Activated B cell treated with CpG ODN at 0.5 μM for 24 hours (primary cell): ENCODE data around the gene AOC3. TPM values are rescaled to one million over a fixed set of nuclear protein-coding genes. Genes with fewer than 3 reads are reported as not detected.
"Not testable (repeated sequence)": the region's sequence is repeated elsewhere in the genome, so short reads cannot be mapped to it uniquely, and the experiment has no call there.

Source experiments
- ATAC-seq: fragments of 200-7000 bp; cut with Tn5 transposase; one replicate; pipeline ENCODE4 v1.10.0; 2021; ENCODE audit warnings: low read depth, mild to moderate bottlenecking, moderate library complexity
- CTCF ChIA-PET: fragments of 350-600 bp; sonication (Branson Sonifier 250); formaldehyde crosslinking; loops from one replicate; lab custom pipeline; 2021; ENCODE audit warnings: antibody characterized with exemption; lab: Charles Lee
- POLR2A ChIA-PET: fragments of 350-600 bp; sonication (Branson Sonifier 250); formaldehyde crosslinking; loops from one replicate; lab custom pipeline; 2021; ENCODE audit warnings: antibody characterized with exemption; lab: Charles Lee
- DNase-seq: peaks from one replicate; pipeline ENCODE4 v3.0.0; 2022
- H3K27ac Mint-ChIP-seq: one replicate; pipeline ENCODE4 v1.8.0; 2020; ENCODE audit warnings: mixed read lengths
- H3K27me3 Mint-ChIP-seq: one replicate; pipeline ENCODE4 v1.8.0; 2021; ENCODE audit warnings: mixed read lengths
- H3K36me3 Mint-ChIP-seq: one replicate; pipeline ENCODE4 v1.8.0; 2021; ENCODE audit warnings: low read depth, mixed read lengths
- H3K4me1 Mint-ChIP-seq: one replicate; pipeline ENCODE4 v1.8.0; 2021; ENCODE audit warnings: mixed read lengths
- H3K4me3 Mint-ChIP-seq: one replicate; pipeline ENCODE4 v1.8.0; 2020; ENCODE audit warnings: mild to moderate bottlenecking, mixed read lengths
- H3K9me3 Mint-ChIP-seq: one replicate; pipeline ENCODE4 v1.8.0; 2020; ENCODE audit warnings: mixed read lengths
- CTCF ChIP-seq: fragments of 200-600 bp; IDR thresholded peaks from one replicate; pipeline ENCODE4 v1.8.0; 2022; ENCODE audit warnings: antibody characterized with exemption, mild to moderate bottlenecking
- intact Hi-C: fragments of 100-400 bp; cut with micrococcal nuclease; formaldehyde crosslinking; loops from one replicate; pipeline ENCODE4 v1.15.1; 2024
- total RNA-seq: library from RNA; stranded (reverse); gene quantifications from 2 replicates; pipeline ENCODE4 v1.2.3, GENCODE V29; 2022

The AOC3 gene
- total RNA-seq, 1 donor from 2014 or later: 1.4 TPM

DNA sequence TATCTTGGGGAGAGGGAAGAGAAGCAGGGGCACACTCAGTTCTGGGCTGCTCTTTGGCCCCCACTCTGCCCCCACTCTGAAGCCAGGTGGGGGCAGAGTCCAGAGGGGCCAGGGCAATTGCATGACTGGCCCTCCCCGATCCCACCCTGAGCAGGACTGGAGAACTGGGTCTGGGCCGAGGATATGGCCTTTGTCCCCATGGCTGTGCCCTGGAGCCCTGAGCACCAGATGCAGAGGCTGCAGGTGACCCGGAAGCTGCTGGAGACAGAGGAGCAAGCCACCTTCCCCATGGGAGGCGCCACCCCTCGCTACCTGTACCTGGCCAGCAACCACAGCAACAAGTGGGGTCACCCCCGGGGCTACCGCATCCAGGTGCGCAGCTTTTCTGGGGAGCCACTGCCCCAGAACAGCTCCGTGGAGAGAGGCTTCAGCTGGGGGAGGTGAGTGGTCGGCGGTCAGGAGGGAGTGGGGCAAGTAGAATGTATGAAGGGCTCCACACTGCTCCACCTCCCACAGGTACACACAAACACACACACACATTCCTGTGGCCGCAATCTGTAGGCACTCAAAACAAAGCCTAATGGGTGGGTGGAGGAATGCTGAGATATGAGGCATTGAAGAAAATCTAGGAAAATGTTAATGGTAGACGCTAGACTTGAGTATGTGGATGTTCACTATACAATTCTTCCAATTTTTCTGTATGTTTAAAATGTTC, 21.4 kb downstream of the AOC3 start:
- no peak for ATAC-seq
- Mint-ChIP-seq H3K36me3 (no peaks in the 10 kb centered on the region), H3K9me3 (peaks cover 2% of the 10 kb centered on the region), H3K27ac (no peak overlapping the region), H3K27me3 (peaks cover 15% of the 10 kb centered on the region), H3K4me3 (no peak overlapping the region), H3K4me1 (no peaks in the 10 kb centered on the region)
- intact Hi-C loops: no loop called here
- DNase-seq: no peak
- ChIA-PET POLR2A (interaction anchor here (0.6 kb wide), 1 partner anchor 149 kb away, joined by 3 read pairs; no protein-coding TSS in a partner anchor), CTCF (no interaction called here)
- no peak for TF ChIP-seq CTCF

DNA sequence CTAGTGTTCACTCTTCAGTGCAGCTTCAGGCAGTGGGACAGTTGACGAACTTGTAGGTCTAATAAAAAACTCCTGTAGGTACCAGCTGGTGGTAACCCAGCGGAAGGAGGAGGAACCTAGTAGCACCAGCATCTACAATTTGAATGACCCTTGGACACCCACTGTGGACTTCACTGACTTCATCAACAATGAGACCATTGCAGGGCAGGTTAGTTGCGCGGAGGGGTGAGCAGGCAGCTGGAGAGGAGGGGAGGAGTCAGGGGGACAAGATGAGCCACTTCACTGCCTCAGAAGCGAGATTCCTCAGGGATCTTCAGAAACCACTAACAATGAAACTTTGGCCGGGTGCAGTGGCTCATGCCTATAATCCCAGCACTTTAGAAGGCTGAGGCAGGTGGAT, 22.3 kb downstream of the AOC3 start:
- DNase-seq: no peak
- Mint-ChIP-seq H3K4me3 (no peak overlapping the region), H3K9me3 (peaks cover 2% of the 10 kb centered on the region), H3K27me3 (peaks cover 19% of the 10 kb centered on the region), H3K36me3 (no peaks in the 10 kb centered on the region), H3K4me1 (no peaks in the 10 kb centered on the region), H3K27ac (no peak overlapping the region)
- no peak for ATAC-seq
- POLR2A ChIA-PET: no interaction called here
- CTCF ChIA-PET: no interaction called here
- TF ChIP-seq CTCF: no peak
- intact Hi-C loops: no loop called here

GRCh38 chr17:42873932-42874695, 23.1 kb downstream of the AOC3 start:
- CTCF ChIA-PET, ATAC-seq, DNase-seq, H3K4me3 Mint-ChIP-seq, intact Hi-C loops, H3K36me3 Mint-ChIP-seq, H3K4me1 Mint-ChIP-seq, H3K9me3 Mint-ChIP-seq, H3K27ac Mint-ChIP-seq: not testable (repeated sequence)
- peaks cover 24% of the 10 kb centered on the region for H3K27me3 Mint-ChIP-seq
- POLR2A ChIA-PET: interaction anchor here (0.6 kb wide), 1 partner anchor 100 kb away, joined by 4 read pairs; no protein-coding TSS in a partner anchor

DNA sequence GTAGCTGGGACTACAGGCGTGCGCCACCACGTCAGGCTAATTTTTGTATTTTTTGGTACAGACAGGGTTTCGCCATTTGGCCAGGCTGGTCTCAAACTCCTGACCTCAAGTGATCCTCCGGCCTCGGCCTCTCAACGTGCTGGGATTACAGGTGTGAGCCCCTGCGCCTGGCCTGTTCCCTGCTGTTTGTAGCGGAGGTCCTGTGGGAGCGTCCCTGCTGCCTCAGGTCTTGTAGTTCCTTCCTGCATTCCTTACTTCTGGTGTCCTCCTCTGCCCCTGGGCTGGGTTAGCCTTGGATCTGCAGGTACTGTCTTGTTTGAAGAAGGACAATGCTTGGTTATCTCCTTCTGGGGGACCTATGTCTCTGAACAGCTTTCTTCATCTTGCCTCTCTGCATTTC, 26.0 kb downstream of the AOC3 start:
- peaks cover 22% of the 10 kb centered on the region for H3K27me3 Mint-ChIP-seq
- no peak overlapping the region for H3K4me3 Mint-ChIP-seq
- H3K9me3 Mint-ChIP-seq: no peaks in the 10 kb centered on the region
- no peaks in the 10 kb centered on the region for H3K4me1 Mint-ChIP-seq
- no peaks in the 10 kb centered on the region for H3K36me3 Mint-ChIP-seq
- ATAC-seq (no peak), DNase-seq (no peak)
- ChIA-PET CTCF (no interaction called here), POLR2A (no interaction called here)
- intact Hi-C loops: no loop called here
- no peak for TF ChIP-seq CTCF
- no peak overlapping the region for H3K27ac Mint-ChIP-seq

GRCh38 chr17:42878123-42878880, 27.3 kb downstream of the AOC3 start:
- ChIA-PET CTCF (no interaction called here), POLR2A (no interaction called here)
- no peak for TF ChIP-seq CTCF
- no peaks in the 10 kb centered on the region for H3K4me1 Mint-ChIP-seq
- H3K9me3 Mint-ChIP-seq: no peaks in the 10 kb centered on the region
- no peak overlapping the region for H3K4me3 Mint-ChIP-seq
- intact Hi-C loops: no loop called here
- no peak overlapping the region for H3K27ac Mint-ChIP-seq
- H3K27me3 Mint-ChIP-seq: peaks cover 17% of the 10 kb centered on the region
- DNase-seq (no peak), ATAC-seq (no peak)
- H3K36me3 Mint-ChIP-seq: no peaks in the 10 kb centered on the region
